Naive thymus-derived CD4-positive, alpha-beta T cell (primary cell): ENCODE results near the gene LRP5. TPM values are rescaled to one million over a fixed set of nuclear protein-coding genes. Genes with fewer than 3 reads are reported as not detected.

Experiments
- ATAC-seq: fragments of 150-1000 bp; cut with Tn5 transposase; 2 replicates; pipeline ENCODE4 v1.10.0; 2021; ENCODE audit warnings: mild to moderate bottlenecking, moderate library complexity
- CTCF ChIA-PET: fragments of 350-600 bp; sonication (Branson Sonifier 250); formaldehyde crosslinking; loops from one replicate; lab custom pipeline; 2021; ENCODE audit warnings: antibody characterized with exemption; lab: Charles Lee
- POLR2A ChIA-PET: fragments of 350-600 bp; sonication (Branson Sonifier 250); formaldehyde crosslinking; loops from one replicate; lab custom pipeline; 2021; ENCODE audit warnings: antibody characterized with exemption, inconsistent platforms; lab: Charles Lee
- DNase-seq, 9 donors: peaks; one replicate each; pipeline versions ENCODE4 v3.0.0 to v3.0.0-alpha.2; 2020 to 2022; ENCODE audit warnings: mixed read lengths in 1 of 9
- H3K27ac ChIP-seq: one replicate; pipeline ENCODE4 v1.7.0; 2013; ENCODE audit warnings: mild to moderate bottlenecking, low read depth, low read length, moderate library complexity
- H3K27me3 ChIP-seq, 2 donors: one replicate each; pipeline ENCODE4 v1.7.0; 2013; ENCODE audit warnings: low read length in 2 of 2, mild to moderate bottlenecking in 2 of 2, moderate library complexity in 2 of 2; ENCODE audit not compliant: control insufficient read depth in 2 of 2, insufficient read depth in 2 of 2
- H3K36me3 ChIP-seq, 3 experiments: 1 replicate in 2 of 3; 2 replicates in 1 of 3; pipeline ENCODE4 v1.7.0; 2013; ENCODE audit warnings: low read length in 3 of 3, mild to moderate bottlenecking in 3 of 3, moderate library complexity in 1 of 3; ENCODE audit not compliant: insufficient read depth in 3 of 3, control insufficient read depth in 2 of 3
- H3K4me1 ChIP-seq, 2 donors: one replicate each; pipeline ENCODE4 v1.7.0; 2013; ENCODE audit warnings: low read length in 2 of 2, mild to moderate bottlenecking in 2 of 2, moderate library complexity in 1 of 2; ENCODE audit not compliant: control insufficient read depth in 2 of 2, insufficient read depth in 2 of 2
- H3K4me3 ChIP-seq: 2 replicates; pipeline ENCODE4 v1.7.0; 2013; ENCODE audit warnings: mild to moderate bottlenecking, low read length
- H3K9me3 ChIP-seq, 3 experiments: 1 replicate in 2 of 3; 2 replicates in 1 of 3; pipeline ENCODE4 v1.7.0; 2013; ENCODE audit warnings: low read length in 3 of 3; ENCODE audit not compliant: control insufficient read depth in 2 of 3
- H3K27ac Mint-ChIP-seq, 9 donors: one replicate each; pipeline ENCODE4 v1.8.0; 2020 to 2022; ENCODE audit warnings: mixed read lengths in 9 of 9, mild to moderate bottlenecking in 8 of 9, moderate library complexity in 5 of 9, inconsistent platforms in 2 of 9
- H3K27me3 Mint-ChIP-seq, 5 donors: one replicate each; pipeline ENCODE4 v1.8.0; 2021 to 2022; ENCODE audit warnings: mixed read lengths in 5 of 5, mild to moderate bottlenecking in 1 of 5
- H3K36me3 Mint-ChIP-seq, 5 donors: one replicate each; pipeline ENCODE4 v1.8.0; 2020 to 2022; ENCODE audit warnings: mixed read lengths in 5 of 5, mild to moderate bottlenecking in 3 of 5, inconsistent platforms in 1 of 5
- H3K4me1 Mint-ChIP-seq, 7 donors: one replicate each; pipeline ENCODE4 v1.8.0; 2020 to 2022; ENCODE audit warnings: mixed read lengths in 7 of 7, mild to moderate bottlenecking in 3 of 7, inconsistent platforms in 1 of 7
- H3K4me3 Mint-ChIP-seq, 10 donors: one replicate each; pipeline ENCODE4 v1.8.0; 2020 to 2022; ENCODE audit warnings: mild to moderate bottlenecking in 10 of 10, mixed read lengths in 10 of 10, moderate library complexity in 6 of 10, inconsistent platforms in 2 of 10
- H3K9me3 Mint-ChIP-seq, 11 donors: one replicate each; pipeline ENCODE4 v1.8.0; 2020 to 2022; ENCODE audit warnings: mixed read lengths in 11 of 11, mild to moderate bottlenecking in 4 of 11, inconsistent platforms in 1 of 11, moderate library complexity in 1 of 11
- intact Hi-C, 2 donors: fragments of 100-400 bp; cut with micrococcal nuclease; formaldehyde crosslinking; loops; one replicate each; pipeline ENCODE4 v1.15.1; 2023
- polyA plus RNA-seq, 2 donors: library from polyadenylated mRNA; unstranded; fragments of 300-500 nt; fragmentation: Illumina TruSeq; gene quantifications; one replicate each; pipeline ENCODE4 v1.2.3, GENCODE V29; 2021
- total RNA-seq, 6 experiments: library from RNA in 5 of 6; stranded (reverse) in 5 of 6; gene quantifications; 1 replicate in 5 of 6; 2 replicates in 1 of 6; pipeline ENCODE4 v1.2.3 and lab custom pipeline; 2021 to 2026

Gene LRP5
- total and polyA plus RNA-seq, 7 experiments from 2014 or later: 0.35 to 29.9 (median 2.2) TPM

DNA sequence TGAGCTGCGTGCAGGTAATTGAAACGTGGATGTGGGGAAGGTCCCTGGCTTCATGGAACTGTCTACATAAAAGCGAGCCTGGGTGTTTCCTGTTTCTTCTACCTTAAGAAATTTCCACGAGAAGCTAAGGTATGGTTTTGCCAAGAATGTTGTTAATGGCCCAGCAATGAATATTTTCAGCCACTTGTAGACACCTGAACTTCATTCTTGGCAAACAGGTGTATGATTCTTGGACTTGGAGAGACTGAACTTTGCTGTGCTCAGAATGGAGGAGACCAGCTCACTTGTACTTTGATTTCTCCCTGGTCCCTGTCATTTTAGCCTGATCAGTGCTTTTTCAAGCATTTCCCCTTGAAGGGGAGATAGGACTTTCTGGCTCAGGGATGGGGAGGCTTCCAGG lies 20.8 kb downstream of the LRP5 start:
- intact Hi-C loops: loop anchor here in 1 of 2 donors (10.0 kb wide), 1 partner anchor 112 kb away; no protein-coding TSS in a partner anchor
- Mint-ChIP-seq H3K4me1 (peaks cover 42 to 83% (median 79%) of the 10 kb centered on the region in 7 donors), H3K9me3 (peaks cover 0 to 3% (median 0%) of the 10 kb centered on the region in 11 donors), H3K27me3 (no peaks in the 10 kb centered on the region), H3K36me3 (peaks cover 0 to 6% (median 0%) of the 10 kb centered on the region in 5 donors), H3K27ac (peak overlapping the region in 8 of 9 donors; percentile 10 to 89 (median 72)), H3K4me3 (peak overlapping the region in 4 of 10 donors; percentile 18 to 81 (median 51))
- Histone ChIP-seq H3K4me3 (no peak overlapping the region), H3K36me3 (no peaks in the 10 kb centered on the region), H3K27ac (no peak overlapping the region), H3K27me3 (no peaks in the 10 kb centered on the region), H3K9me3 (no peaks in the 10 kb centered on the region), H3K4me1 (peaks cover 24 to 66% of the 10 kb centered on the region in 2 donors)
- CTCF ChIA-PET: interaction anchor here (1.3 kb wide), 1 partner anchor 36 kb away, joined by 3 read pairs; no protein-coding TSS in a partner anchor
- POLR2A ChIA-PET: interaction anchor here (0.9 kb wide), 1 partner anchor 19 kb away, joined by 3 read pairs; no protein-coding TSS in a partner anchor
- ATAC-seq (no peak), DNase-seq (no peak)

DNA sequence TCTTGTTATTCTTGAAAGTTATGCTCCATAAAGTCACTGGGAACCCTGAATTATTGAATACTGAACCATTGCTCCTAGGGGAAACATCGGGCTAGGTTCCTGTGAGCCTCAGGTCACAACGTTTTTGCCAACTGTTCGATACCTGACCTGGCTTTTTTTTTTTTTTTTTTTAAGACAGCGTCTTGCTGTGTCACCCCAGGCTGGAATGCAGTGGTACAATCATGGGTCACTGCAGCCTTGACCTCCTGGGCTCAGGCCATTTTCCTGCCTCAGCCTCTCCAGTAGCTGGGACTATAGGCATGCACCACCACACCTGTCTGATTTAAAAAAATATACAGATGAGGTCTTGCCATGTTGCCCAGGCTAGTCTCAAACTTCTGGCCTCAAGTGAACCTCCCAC lies 22.5 kb downstream of the LRP5 start:
- Mint-ChIP-seq H3K4me3 (no peak overlapping the region), H3K36me3 (peaks cover 0 to 9% (median 0%) of the 10 kb centered on the region in 5 donors), H3K4me1 (peaks cover 41 to 79% (median 70%) of the 10 kb centered on the region in 7 donors), H3K27ac (no peak overlapping the region), H3K27me3 (no peaks in the 10 kb centered on the region), H3K9me3 (peaks cover 0 to 3% (median 0%) of the 10 kb centered on the region in 11 donors)
- Histone ChIP-seq H3K4me1 (peaks cover 26 to 49% of the 10 kb centered on the region in 2 donors), H3K9me3 (no peaks in the 10 kb centered on the region), H3K27me3 (no peaks in the 10 kb centered on the region), H3K4me3 (no peak overlapping the region), H3K36me3 (no peaks in the 10 kb centered on the region), H3K27ac (no peak overlapping the region)
- CTCF ChIA-PET: no interaction called here
- POLR2A ChIA-PET: no interaction called here
- DNase-seq: no peak
- intact Hi-C loops: loop anchor here in 1 of 2 donors (10.0 kb wide), 1 partner anchor 110 kb away; no protein-coding TSS in a partner anchor
- no peak for ATAC-seq

DNA sequence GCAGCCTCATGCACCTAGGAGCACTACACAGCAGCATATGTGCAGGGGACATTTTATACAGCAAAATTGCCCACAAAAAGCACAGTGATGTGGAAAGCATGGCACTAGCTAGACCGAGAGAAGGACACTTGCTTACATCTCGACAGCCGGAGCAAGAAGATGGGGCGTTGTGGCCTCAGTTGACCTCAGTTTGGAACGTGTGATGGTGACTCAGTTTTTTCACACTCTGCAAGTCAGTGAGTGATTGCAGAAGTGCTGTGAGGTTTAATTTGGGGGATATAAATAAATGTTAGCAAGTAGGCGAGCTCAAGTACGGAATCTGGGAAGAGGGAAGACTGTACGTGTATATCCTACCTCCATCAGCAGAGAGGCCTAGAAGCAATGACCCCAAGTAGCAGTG lies 23.3 kb downstream of the LRP5 start:
- Mint-ChIP-seq H3K4me1 (peaks cover 35 to 78% (median 70%) of the 10 kb centered on the region in 7 donors), H3K9me3 (peaks cover 0 to 3% (median 0%) of the 10 kb centered on the region in 11 donors), H3K4me3 (peak overlapping the region in 1 of 10 donors; percentile 30), H3K36me3 (peaks cover 0 to 9% (median 0%) of the 10 kb centered on the region in 5 donors), H3K27me3 (no peaks in the 10 kb centered on the region), H3K27ac (peak overlapping the region in 2 of 9 donors; percentile 1 to 51)
- H3K36me3 ChIP-seq: no peaks in the 10 kb centered on the region
- DNase-seq (no peak), ATAC-seq (no peak)
- no peaks in the 10 kb centered on the region for H3K9me3 ChIP-seq
- H3K27me3 ChIP-seq: no peaks in the 10 kb centered on the region
- POLR2A ChIA-PET: interaction anchor here (1.1 kb wide), 1 partner anchor 12 kb away, joined by 3 read pairs; no protein-coding TSS in a partner anchor
- no peak overlapping the region for H3K4me3 ChIP-seq
- peaks cover 33 to 45% of the 10 kb centered on the region in 2 donors for H3K4me1 ChIP-seq
- no peak overlapping the region for H3K27ac ChIP-seq
- CTCF ChIA-PET: no interaction called here
- intact Hi-C loops: loop anchor here in 1 of 2 donors (10.0 kb wide), 1 partner anchor 109 kb away; no protein-coding TSS in a partner anchor

DNA sequence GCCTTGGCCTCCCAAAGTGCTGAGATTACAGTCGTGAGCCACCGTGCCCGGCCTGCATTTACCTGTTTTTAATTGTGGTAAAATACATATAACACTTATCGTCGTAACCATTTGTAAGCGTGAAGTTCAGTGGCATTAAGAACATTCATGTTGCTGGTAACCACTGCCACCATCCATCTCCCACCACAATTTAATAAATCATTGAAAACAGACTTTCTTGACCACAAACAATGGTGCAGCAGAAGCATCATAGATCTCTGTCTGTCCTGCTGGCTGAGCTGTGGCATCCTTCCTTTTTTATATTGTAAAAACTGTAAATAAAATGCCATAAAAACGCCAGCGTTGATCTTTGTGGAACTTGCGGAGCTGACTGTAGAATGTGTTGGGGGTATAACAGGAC lies 24.3 kb downstream of the LRP5 start:
- Mint-ChIP-seq H3K27ac (peak overlapping the region in 2 of 9 donors; percentile 64 to 83), H3K4me1 (peaks cover 31 to 76% (median 65%) of the 10 kb centered on the region in 7 donors)
- no peak for ATAC-seq

DNA sequence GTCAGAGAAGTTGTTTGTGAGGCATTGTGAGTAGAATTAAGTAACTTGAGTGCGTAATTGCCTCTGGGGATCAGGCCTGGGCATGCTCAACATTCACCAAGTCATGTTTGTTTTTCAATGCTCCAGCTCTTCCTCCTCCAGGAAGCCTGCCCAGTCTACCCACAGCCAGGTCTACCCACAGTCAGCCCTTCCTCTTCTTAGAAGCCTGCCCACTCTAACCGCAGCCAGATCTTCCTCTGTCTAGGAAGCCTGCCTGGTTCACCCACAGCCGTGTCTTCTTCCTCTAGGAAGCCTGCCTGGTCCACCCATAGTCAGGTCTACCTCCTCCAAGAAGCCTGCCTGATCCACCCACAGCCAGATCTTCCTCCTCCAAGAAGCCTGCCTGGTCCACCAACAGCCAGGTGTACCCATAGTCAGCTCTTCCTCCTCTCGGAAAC lies 25.0 kb downstream of the LRP5 start:
- no peaks in the 10 kb centered on the region for H3K9me3 ChIP-seq
- POLR2A ChIA-PET: interaction anchor here (0.9 kb wide), 1 partner anchor 12 kb away, joined by 3 read pairs; no protein-coding TSS in a partner anchor
- Mint-ChIP-seq H3K27me3 (no peaks in the 10 kb centered on the region), H3K9me3 (peaks cover 0 to 3% (median 0%) of the 10 kb centered on the region in 11 donors), H3K27ac (peak overlapping the region in 7 of 9 donors; percentile 17 to 83 (median 44)), H3K36me3 (peaks cover 0 to 9% (median 0%) of the 10 kb centered on the region in 5 donors), H3K4me3 (peak overlapping the region in 6 of 10 donors; percentile 3 to 82 (median 40)), H3K4me1 (peaks cover 25 to 74% (median 58%) of the 10 kb centered on the region in 7 donors)
- DNase-seq (no peak), ATAC-seq (peak; percentile 39)
- H3K4me1 ChIP-seq: peaks cover 27 to 35% of the 10 kb centered on the region in 2 donors
- no peak overlapping the region for H3K27ac ChIP-seq
- no peak overlapping the region for H3K4me3 ChIP-seq
- H3K27me3 ChIP-seq: no peaks in the 10 kb centered on the region
- intact Hi-C loops: loop anchor here in 1 of 2 donors (10.0 kb wide), 1 partner anchor 107 kb away; no protein-coding TSS in a partner anchor
- H3K36me3 ChIP-seq: no peaks in the 10 kb centered on the region
- CTCF ChIA-PET: no interaction called here

More for the DNA sequence above, 24.3 kb downstream of the LRP5 start:
- intact Hi-C loops: loop anchor here in 1 of 2 donors (10.0 kb wide), 1 partner anchor 108 kb away; no protein-coding TSS in a partner anchor
- CTCF ChIA-PET: no interaction called here
- Mint-ChIP-seq H3K4me3 (peak overlapping the region in 4 of 10 donors; percentile 8 to 82 (median 48)), H3K36me3 (peaks cover 0 to 9% (median 0%) of the 10 kb centered on the region in 5 donors), H3K9me3 (peaks cover 0 to 3% (median 0%) of the 10 kb centered on the region in 11 donors), H3K27me3 (no peaks in the 10 kb centered on the region)
- Histone ChIP-seq H3K27me3 (no peaks in the 10 kb centered on the region), H3K9me3 (no peaks in the 10 kb centered on the region), H3K4me3 (no peak overlapping the region), H3K4me1 (peaks cover 34 to 35% of the 10 kb centered on the region in 2 donors), H3K27ac (no peak overlapping the region), H3K36me3 (no peaks in the 10 kb centered on the region)
- POLR2A ChIA-PET: interaction anchor here (0.9 to 1.1 kb wide), 2 partner anchors 12 to 13 kb away, joined by 3 read pairs; no protein-coding TSS in a partner anchor
- DNase-seq: no peak

DNA sequence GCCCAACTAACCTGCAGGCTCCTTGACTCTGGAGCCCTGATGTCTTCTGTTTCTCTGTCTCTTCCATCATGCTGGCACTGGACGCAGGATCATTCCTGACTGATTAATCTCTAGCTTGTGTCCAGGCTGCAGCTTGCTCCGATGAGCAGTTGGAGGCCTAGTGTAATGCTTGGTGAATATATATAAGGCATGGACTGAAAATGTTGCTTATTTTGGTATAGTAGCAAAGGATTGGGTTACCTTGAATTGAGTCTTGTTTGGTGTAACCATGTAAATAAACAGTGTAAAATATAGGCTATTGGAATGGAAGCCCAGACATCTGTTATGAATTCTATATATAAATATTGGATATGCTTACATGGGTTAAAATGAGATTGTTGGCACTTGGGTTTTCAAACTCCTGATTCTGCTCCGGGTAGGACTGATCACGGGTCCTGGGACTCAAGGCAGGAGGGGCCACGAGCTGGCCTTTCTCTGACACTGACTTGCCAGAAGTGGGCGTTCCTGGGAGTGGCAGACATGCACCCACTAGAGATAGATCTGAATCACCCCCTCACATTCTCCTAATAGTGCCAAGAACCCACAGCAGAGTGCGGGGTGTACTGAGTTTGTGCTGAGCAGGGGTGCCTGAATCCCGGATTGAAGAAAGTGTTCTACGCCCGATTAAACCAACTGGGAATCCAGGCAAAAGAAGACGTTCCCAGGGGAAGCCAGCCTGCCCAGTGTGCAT lies 25.8 kb downstream of the LRP5 start:
- peaks cover 19 to 35% of the 10 kb centered on the region in 2 donors for H3K4me1 ChIP-seq
- H3K27ac ChIP-seq: no peak overlapping the region
- intact Hi-C loops: loop anchor here in 1 of 2 donors (10.0 kb wide), 1 partner anchor 107 kb away; no protein-coding TSS in a partner anchor
- no peaks in the 10 kb centered on the region for H3K36me3 ChIP-seq
- Mint-ChIP-seq H3K27me3 (no peaks in the 10 kb centered on the region), H3K9me3 (peaks cover 0 to 2% (median 0%) of the 10 kb centered on the region in 11 donors), H3K36me3 (peaks cover 0 to 9% (median 0%) of the 10 kb centered on the region in 5 donors), H3K4me3 (peak overlapping the region in 6 of 10 donors; percentile 22 to 82 (median 40)), H3K4me1 (peaks cover 25 to 66% (median 50%) of the 10 kb centered on the region in 7 donors), H3K27ac (peak overlapping the region in 5 of 9 donors; percentile 17 to 83 (median 67))
- DNase-seq (no peak), ATAC-seq (no peak)
- ChIA-PET CTCF (no interaction called here), POLR2A (no interaction called here)
- no peaks in the 10 kb centered on the region for H3K27me3 ChIP-seq
- no peak overlapping the region for H3K4me3 ChIP-seq
- H3K9me3 ChIP-seq: no peaks in the 10 kb centered on the region
